AG09309 (cell line): ENCODE data around the gene FBN2.

ENCODE experiments used
- DNase-seq: peaks from one replicate; pipeline ENCODE4 v3.0.0-alpha.2; 2010; ENCODE audit warnings: low read depth
- H3K4me3 ChIP-seq: 2 replicates; pipeline ENCODE4 v1.5.1; 2011; ENCODE audit warnings: mild to moderate bottlenecking, low read depth, low read length, moderate library complexity; ENCODE audit not compliant: control insufficient read depth
- CTCF ChIP-seq: IDR thresholded peaks from 2 replicates; pipeline ENCODE4 v1.5.1; 2011; ENCODE audit warnings: mild to moderate bottlenecking, low read depth, low read length, inconsistent platforms; ENCODE audit not compliant: insufficient read depth, control insufficient read depth; ENCODE audit errors: missing control alignments

The FBN2 gene

GRCh38 chr5:128483738-128484137, 54.3 kb downstream of the FBN2 start:
- DNase-seq, result no peak
- H3K4me3 ChIP-seq, result no peak overlapping the region
- TF ChIP-seq CTCF, result no peak

DNA sequence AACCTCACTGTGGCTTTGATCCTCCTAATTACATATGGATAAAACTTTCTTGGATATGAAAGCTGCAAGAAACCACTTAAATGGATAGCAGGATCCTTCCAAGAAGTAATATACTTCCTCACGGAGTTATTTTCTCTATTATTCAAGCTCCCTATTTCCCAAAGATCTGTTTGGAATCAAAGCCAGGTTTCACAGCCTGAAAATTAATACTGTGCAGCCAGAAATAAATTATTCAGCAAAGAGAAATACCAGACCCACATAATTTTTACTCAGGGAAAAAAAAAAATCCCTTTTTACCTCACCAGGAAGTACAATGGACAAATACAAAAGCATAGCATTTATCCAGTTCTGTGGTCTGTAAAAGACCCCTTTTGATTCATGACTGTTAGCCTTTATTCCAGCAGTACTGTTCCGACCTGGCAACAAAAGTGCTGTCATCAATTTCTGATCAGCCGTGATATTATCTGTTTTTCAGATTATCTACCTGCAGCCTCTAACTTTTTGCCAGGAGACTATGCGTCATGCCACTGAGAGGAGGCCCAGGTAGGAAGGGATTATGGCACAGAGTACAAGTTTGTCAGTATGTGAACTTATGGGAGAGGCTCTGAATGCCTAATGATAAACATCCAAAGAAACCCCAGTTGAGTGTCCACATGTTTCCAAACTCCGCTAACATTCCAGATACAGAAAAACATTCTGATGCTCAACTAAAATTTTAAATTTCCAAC, 57.0 kb downstream of the FBN2 start:
- no peak for DNase-seq

DNA sequence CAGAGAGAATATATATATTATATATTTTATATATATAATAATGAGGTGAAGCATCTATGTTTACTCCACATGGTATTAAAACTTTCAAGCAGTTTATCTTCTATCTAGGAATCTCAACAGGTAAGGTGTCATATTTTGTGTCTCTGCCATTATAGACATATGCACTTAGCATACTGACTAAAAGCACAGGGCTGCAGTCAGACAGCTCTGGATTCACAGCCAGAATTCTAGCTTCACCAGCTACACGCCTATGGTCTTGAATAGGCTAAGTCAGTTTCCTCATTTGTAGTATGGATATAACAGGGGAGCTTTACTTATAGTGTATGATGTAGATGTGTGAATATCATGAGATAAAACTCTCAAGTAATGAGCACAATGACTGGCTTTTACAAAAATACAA, 57.9 kb downstream of the FBN2 start:
- no peak for TF ChIP-seq CTCF
- no peak overlapping the region for H3K4me3 ChIP-seq
- DNase-seq, result no peak

More for the DNA sequence above, 57.0 kb downstream of the FBN2 start:
- no peak for TF ChIP-seq CTCF
- H3K4me3 ChIP-seq, result no peak overlapping the region

- TF ChIP-seq CTCF, result no peak
- H3K4me3 ChIP-seq, result no peak overlapping the region
- DNase-seq, result no peak
These were observed 59.4 kb downstream of the FBN2 start for GRCh38 chr5:128478386-128479368.

DNA sequence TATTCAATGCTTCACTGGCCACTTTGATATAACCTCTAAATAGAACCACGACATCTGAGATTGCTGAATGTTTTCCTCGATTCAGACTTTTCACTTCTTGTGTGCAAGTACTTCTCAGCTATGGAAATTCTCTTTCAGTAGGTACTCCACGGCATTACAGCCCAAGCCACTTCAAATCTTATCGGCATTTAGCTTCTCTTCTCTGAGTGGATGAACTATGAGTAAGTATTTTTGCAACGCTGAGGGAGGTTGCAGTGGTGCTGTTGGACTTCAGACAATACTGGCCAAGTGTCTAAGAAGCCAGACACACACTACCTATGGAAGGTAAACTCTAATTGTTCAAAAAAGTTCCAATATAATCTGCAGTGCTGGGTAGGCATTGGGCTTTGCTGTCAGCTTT, 60.1 kb downstream of the FBN2 start:
- no peak for TF ChIP-seq CTCF

GRCh38 chr5:128475693-128476092, 62.4 kb downstream of the FBN2 start:
- DNase-seq, result no peak
- no peak overlapping the region for H3K4me3 ChIP-seq
- no peak for TF ChIP-seq CTCF

More for the DNA sequence above, 60.1 kb downstream of the FBN2 start:
- H3K4me3 ChIP-seq, result no peak overlapping the region
- no peak for DNase-seq
